Rectal smooth muscle tissue (tissue), 1 donor: Measurements from ENCODE around the gene DCLRE1A.
"Not testable (repeated sequence)": the region's sequence is repeated elsewhere in the genome, so short reads cannot be mapped to it uniquely, and the experiment has no call there.

Source experiments
- H3K27ac ChIP-seq: one replicate; pipeline ENCODE4 v1.7.0; 2013; ENCODE audit warnings: low read depth, low read length, inconsistent platforms
- H3K27me3 ChIP-seq: one replicate; pipeline ENCODE4 v1.7.0; 2013; ENCODE audit warnings: low read length; ENCODE audit not compliant: control insufficient read depth, insufficient read depth
- H3K36me3 ChIP-seq: one replicate; pipeline ENCODE4 v1.7.0; 2013; ENCODE audit warnings: low read length; ENCODE audit not compliant: control insufficient read depth, insufficient read depth
- H3K4me1 ChIP-seq: one replicate; pipeline ENCODE4 v1.7.0; 2013; ENCODE audit warnings: low read length; ENCODE audit not compliant: control insufficient read depth, insufficient read depth
- H3K4me3 ChIP-seq: one replicate; pipeline ENCODE4 v1.7.0; 2013; ENCODE audit warnings: low read length
- H3K9ac ChIP-seq: one replicate; pipeline ENCODE4 v1.7.0; 2013; ENCODE audit warnings: low read length

DCLRE1A gene

DNA sequence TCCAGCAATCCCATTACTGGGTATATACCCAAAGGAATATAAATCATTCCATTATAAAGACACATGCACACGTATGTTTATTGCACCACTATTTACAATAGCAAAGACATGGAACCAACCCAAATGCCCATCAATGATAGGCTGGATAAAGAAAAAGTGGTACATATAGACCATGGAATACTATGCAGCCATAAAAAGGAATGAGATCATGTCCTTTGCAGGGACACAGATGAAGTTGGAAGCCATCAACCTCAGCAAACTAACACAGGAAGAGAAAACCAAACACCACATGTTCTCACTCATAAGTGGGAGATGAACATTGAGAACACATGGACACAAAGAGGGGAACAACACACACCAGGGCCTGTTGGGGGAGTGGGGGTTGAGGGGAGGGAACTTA is 39.2 kb downstream of the DCLRE1A start:
- not testable (repeated sequence) for H3K4me3 ChIP-seq, H3K9ac ChIP-seq, H3K4me1 ChIP-seq, H3K27me3 ChIP-seq, H3K27ac ChIP-seq, H3K36me3 ChIP-seq

DNA sequence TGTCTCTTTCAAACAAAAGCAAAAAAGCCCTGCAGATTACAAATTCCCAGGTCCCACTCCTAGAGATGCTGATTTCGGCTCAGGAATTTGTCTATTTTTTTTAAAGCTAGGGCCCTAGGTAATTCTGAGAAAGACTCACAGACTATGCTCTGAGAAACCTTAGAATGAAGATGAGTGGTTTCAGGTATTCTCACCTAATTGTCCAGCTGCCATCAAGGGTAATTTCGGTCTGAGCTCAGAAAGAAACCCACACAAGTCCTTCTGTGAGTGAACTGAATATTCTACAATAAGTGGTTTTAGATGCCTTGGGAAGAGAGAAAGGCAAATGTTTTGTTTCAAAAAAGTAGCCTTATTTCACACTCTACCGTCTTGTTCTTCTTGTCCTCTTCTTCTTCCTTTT is 45.7 kb downstream of the DCLRE1A start:
- Histone ChIP-seq H3K27ac (no peak overlapping the region), H3K36me3 (no peaks in the 10 kb centered on the region), H3K9ac (no peak overlapping the region), H3K4me3 (no peak overlapping the region), H3K27me3 (no peaks in the 10 kb centered on the region), H3K4me1 (peaks cover 3% of the 10 kb centered on the region)

DNA sequence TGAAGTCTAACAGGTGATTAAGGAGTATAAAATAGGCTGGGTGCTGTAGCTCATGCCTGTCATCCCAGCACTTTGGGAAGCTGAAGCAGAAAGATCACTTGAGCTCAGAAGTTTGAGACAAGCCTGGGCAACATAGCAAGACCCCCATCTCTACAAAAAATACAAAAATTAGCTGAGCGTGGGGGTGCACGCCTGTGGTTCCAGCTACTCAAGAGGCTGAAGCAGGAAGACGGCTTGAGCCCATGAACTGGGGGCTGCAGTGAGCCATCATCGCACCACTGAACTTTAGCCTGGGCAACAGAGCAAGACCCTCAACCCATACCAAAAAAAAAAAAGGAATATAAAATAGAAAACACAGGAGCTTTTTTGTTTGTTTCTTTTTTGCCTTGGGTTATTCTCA is 47.4 kb downstream of the DCLRE1A start:
- Histone ChIP-seq H3K4me1 (peaks cover 4% of the 10 kb centered on the region), H3K27ac (no peak overlapping the region), H3K36me3 (no peaks in the 10 kb centered on the region), H3K9ac (no peak overlapping the region), H3K4me3 (no peak overlapping the region), H3K27me3 (no peaks in the 10 kb centered on the region)

DNA sequence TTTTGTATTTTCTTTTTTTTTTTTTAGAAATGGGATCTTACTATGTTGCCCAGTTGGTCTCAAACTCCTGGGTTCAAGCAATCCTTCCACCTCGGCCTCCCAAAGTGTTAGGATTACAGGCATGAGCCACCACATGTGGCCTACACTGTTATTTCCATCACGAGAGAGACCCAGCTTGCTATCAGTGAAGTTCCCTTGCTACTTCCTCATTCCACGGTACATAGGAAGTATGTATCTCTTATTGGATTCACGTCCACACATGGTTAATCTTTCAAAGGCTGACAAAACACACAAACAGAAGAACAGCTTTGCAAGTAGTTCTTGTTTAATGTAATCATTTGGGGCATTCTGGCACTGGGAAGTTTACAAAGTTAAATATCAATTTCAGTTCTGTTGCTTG is 50.9 kb downstream of the DCLRE1A start:
- H3K9ac ChIP-seq = no peak overlapping the region
- no peak overlapping the region for H3K27ac ChIP-seq
- no peak overlapping the region for H3K4me3 ChIP-seq
- no peaks in the 10 kb centered on the region for H3K36me3 ChIP-seq
- peaks cover 4% of the 10 kb centered on the region for H3K4me1 ChIP-seq
- H3K27me3 ChIP-seq = no peaks in the 10 kb centered on the region

GRCh38 chr10:113801569-113801968 is 52.3 kb downstream of the DCLRE1A start:
- Histone ChIP-seq H3K27me3 (no peaks in the 10 kb centered on the region), H3K27ac (no peak overlapping the region), H3K9ac (no peak overlapping the region), H3K4me3 (no peak overlapping the region), H3K4me1 (peaks cover 4% of the 10 kb centered on the region), H3K36me3 (no peaks in the 10 kb centered on the region)

DNA sequence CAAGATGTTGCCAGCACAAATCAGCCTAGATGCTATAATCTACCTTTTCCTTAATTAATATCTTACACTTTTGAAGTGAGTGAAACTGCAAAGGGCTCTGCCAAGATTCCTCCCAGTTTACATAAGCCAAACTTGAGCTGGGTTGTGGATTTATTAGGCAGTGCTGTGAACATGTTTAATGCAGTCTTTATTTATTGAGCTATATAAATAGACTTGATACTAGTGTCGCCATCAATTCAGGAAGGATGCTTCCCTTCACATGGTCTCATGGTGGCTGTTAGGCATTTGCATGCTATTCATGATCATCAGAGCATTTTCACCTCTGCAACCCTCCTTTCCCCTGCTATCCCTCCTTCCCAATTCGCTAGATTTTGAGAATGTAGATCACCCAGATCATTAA is 62.2 kb downstream of the DCLRE1A start:
- no peak overlapping the region for H3K4me3 ChIP-seq
- peaks cover 3% of the 10 kb centered on the region for H3K4me1 ChIP-seq
- H3K27ac ChIP-seq = no peak overlapping the region
- no peaks in the 10 kb centered on the region for H3K27me3 ChIP-seq
- H3K9ac ChIP-seq = no peak overlapping the region
- H3K36me3 ChIP-seq = no peaks in the 10 kb centered on the region

GRCh38 chr10:113788604-113789083 is 65.2 kb downstream of the DCLRE1A start:
- Histone ChIP-seq H3K4me3 (no peak overlapping the region), H3K27ac (peak overlapping the region; percentile 57), H3K27me3 (no peaks in the 10 kb centered on the region), H3K36me3 (no peaks in the 10 kb centered on the region), H3K9ac (no peak overlapping the region), H3K4me1 (peaks cover 3% of the 10 kb centered on the region)
